OCI-LY7 (cell line): ENCODE measurements around the gene RASGRP4. TPM values are rescaled to one million over a fixed set of nuclear protein-coding genes. Genes with fewer than 3 reads are reported as not detected.

Experiments used
- BruUV-seq: library from RNA; stranded (reverse); fragments of 400-500 nt; replicated peaks from 2 replicates; lab custom pipeline; 2021; lab: Mats Ljungman, UMichigan
- CTCF ChIA-PET: fragments of 300-600 bp; sonication (Branson Sonifier 250); formaldehyde crosslinking; loops from one replicate; lab custom pipeline; 2022; ENCODE audit warnings: antibody characterized with exemption; ENCODE audit not compliant: unreplicated experiment; lab: Charles Lee
- POLR2A ChIA-PET: fragments of 300-600 bp; sonication (Branson Sonifier 250); formaldehyde crosslinking; loops from one replicate; lab custom pipeline; 2022; ENCODE audit warnings: antibody characterized with exemption; lab: Charles Lee
- DNase-seq: peaks from one replicate; pipeline ENCODE4 v3.0.0-alpha.2; 2015; ENCODE audit warnings: low spot score
- H2AFZ ChIP-seq: fragments of 200-600 bp; sonication (generic), shearing (Covaris generic); 2 replicates; pipeline ENCODE4 v1.6.1; 2014; ENCODE audit warnings: mild to moderate bottlenecking, antibody characterized with exemption, low read length, moderate library complexity
- H3K27ac ChIP-seq: fragments of 200-600 bp; sonication (generic); 2 replicates; pipeline ENCODE4 v1.5.1; 2014; ENCODE audit warnings: mixed run types, low read depth, mild to moderate bottlenecking, moderate library complexity, low read length, inconsistent platforms; ENCODE audit not compliant: poor library complexity, severe bottlenecking
- H3K36me3 ChIP-seq: fragments of 200-600 bp; sonication (generic); 2 replicates; pipeline ENCODE4 v1.6.1; 2014; ENCODE audit warnings: mild to moderate bottlenecking, antibody characterized with exemption, low read length, moderate library complexity, mixed read lengths; ENCODE audit not compliant: insufficient read depth
- H3K4me1 ChIP-seq: fragments of 200-600 bp; sonication (generic); 2 replicates; pipeline ENCODE4 v1.5.1; 2014; ENCODE audit warnings: mild to moderate bottlenecking, low read length; ENCODE audit not compliant: insufficient read depth, poor library complexity, severe bottlenecking
- H3K4me2 ChIP-seq: fragments of 200-600 bp; sonication (generic); 2 replicates; pipeline ENCODE4 v1.6.1; 2014; ENCODE audit warnings: mild to moderate bottlenecking, low read length
- H3K4me3 ChIP-seq: fragments of 200-600 bp; sonication (generic); 2 replicates; pipeline ENCODE4 v1.5.1; 2014; ENCODE audit warnings: mild to moderate bottlenecking, low read depth, low read length; ENCODE audit not compliant: poor library complexity, severe bottlenecking
- H3K79me2 ChIP-seq: fragments of 200-600 bp; sonication (generic); 2 replicates; pipeline ENCODE4 v1.6.1; 2016; ENCODE audit warnings: low read depth, mild to moderate bottlenecking, low read length, moderate library complexity, mixed read lengths; ENCODE audit not compliant: insufficient read depth
- H3K9me2 ChIP-seq: fragments of 200-600 bp; sonication (generic); 2 replicates; pipeline ENCODE4 v1.6.1; 2016; ENCODE audit warnings: mild to moderate bottlenecking, low read length, mixed read lengths; ENCODE audit not compliant: insufficient read depth
- H3K9me3 ChIP-seq: fragments of 200-600 bp; sonication (generic); 2 replicates; pipeline ENCODE4 v1.6.1; 2014; ENCODE audit warnings: mild to moderate bottlenecking, mixed run types, low read length, mixed read lengths
- H4K20me1 ChIP-seq: fragments of 200-600 bp; sonication (generic); 2 replicates; pipeline ENCODE4 v1.6.1; 2014; ENCODE audit warnings: mild to moderate bottlenecking, antibody characterized with exemption, low read length, moderate library complexity, mixed read lengths; ENCODE audit not compliant: insufficient read depth
- EZH2phosphoT487 ChIP-seq: fragments of 200-600 bp; sonication (generic); IDR thresholded peaks from 2 replicates; pipeline ENCODE4 v1.6.1; 2018; ENCODE audit warnings: low read depth, borderline replicate concordance, mild to moderate bottlenecking, mixed run types, antibody characterized with exemption, low read length, moderate library complexity, mixed read lengths
- intact Hi-C: fragments of 100-400 bp; cut with micrococcal nuclease; formaldehyde crosslinking; loops from one replicate; pipeline ENCODE4 v1.10.0; 2022; ENCODE audit not compliant: unreplicated experiment
- total RNA-seq, 2 experiments: library from RNA; depleted of rRNA in 1 of 2; stranded (reverse); fragments of >200 nt in 1 of 2; shearing (Covaris generic) in 1 of 2; gene quantifications; 2 replicates each; pipeline ENCODE4 v1.2.3, GENCODE V29; 2014 to 2022
- TF ChIP-seq, protein P1 (sequence below): fragments of 200-600 bp; sonication (generic); conservative IDR thresholded peaks from 2 replicates; pipeline ENCODE4 v1.5.1; 2014; ENCODE audit warnings: mild to moderate bottlenecking, antibody characterized with exemption, low read length, moderate library complexity, mixed read lengths

The RASGRP4 gene
- total RNA-seq, 2 experiments from 2014 or later = not detected

DNA sequence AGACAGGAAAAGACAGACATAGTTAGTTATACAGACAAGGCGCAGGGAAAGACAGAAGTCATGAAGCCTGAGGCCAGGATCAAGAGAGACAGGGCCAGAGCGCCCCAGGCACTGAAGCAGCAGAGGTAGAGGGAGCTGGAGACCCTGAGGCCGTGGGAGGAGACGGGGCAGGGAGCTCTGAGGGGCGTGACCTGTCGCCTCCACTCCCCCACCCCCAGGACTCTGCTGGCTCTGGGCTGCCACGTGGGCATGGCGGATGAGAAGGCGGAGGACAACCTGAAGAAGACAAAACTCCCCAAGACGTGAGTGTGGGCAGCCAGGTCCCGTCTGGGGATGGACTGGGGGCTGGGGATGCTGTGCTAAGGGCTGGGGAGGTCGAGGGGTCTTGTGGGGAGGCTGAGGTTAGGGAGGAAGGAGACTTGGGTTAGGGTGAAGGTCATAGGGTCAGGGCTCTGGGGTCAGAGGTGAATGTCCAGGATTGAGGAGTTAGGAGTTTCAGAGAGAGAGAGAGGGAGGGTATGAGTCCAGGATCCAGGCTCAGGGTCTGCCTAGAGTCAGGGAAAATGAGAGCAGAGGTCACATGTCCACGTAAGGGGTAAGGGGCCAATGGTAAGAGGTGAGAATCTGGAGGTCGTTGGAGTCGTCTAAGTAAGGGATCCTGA is 38.5 kb upstream of the RASGRP4 start:
- no peaks in the 10 kb centered on the region for H3K36me3 ChIP-seq
- no peaks in the 10 kb centered on the region for H3K4me1 ChIP-seq
- DNase-seq = no peak
- no peaks in the 10 kb centered on the region for H3K9me2 ChIP-seq
- no peak overlapping the region for H3K27ac ChIP-seq
- H3K79me2 ChIP-seq = no peaks in the 10 kb centered on the region
- TF ChIP-seq, protein P1, sequence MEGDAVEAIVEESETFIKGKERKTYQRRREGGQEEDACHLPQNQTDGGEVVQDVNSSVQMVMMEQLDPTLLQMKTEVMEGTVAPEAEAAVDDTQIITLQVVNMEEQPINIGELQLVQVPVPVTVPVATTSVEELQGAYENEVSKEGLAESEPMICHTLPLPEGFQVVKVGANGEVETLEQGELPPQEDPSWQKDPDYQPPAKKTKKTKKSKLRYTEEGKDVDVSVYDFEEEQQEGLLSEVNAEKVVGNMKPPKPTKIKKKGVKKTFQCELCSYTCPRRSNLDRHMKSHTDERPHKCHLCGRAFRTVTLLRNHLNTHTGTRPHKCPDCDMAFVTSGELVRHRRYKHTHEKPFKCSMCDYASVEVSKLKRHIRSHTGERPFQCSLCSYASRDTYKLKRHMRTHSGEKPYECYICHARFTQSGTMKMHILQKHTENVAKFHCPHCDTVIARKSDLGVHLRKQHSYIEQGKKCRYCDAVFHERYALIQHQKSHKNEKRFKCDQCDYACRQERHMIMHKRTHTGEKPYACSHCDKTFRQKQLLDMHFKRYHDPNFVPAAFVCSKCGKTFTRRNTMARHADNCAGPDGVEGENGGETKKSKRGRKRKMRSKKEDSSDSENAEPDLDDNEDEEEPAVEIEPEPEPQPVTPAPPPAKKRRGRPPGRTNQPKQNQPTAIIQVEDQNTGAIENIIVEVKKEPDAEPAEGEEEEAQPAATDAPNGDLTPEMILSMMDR = no peak
- TF ChIP-seq EZH2phosphoT487 = no peak
- H3K4me2 ChIP-seq = no peak overlapping the region
- H2AFZ ChIP-seq = no peak overlapping the region
- ChIA-PET CTCF (no interaction called here), POLR2A (no interaction called here)
- BruUV-seq = no TSS peak
- H3K4me3 ChIP-seq = no peak overlapping the region
- H3K9me3 ChIP-seq = no peaks in the 10 kb centered on the region
- H4K20me1 ChIP-seq = no peaks in the 10 kb centered on the region
- intact Hi-C loops = no loop called here

GRCh38 chr19:38463365-38463764 is 37.3 kb upstream of the RASGRP4 start:
- CTCF ChIA-PET = no interaction called here
- no TSS peak for BruUV-seq

GRCh38 chr19:38458991-38459390 is 33.0 kb upstream of the RASGRP4 start:
- no peak overlapping the region for H3K4me2 ChIP-seq
- no peak for DNase-seq
- H3K9me3 ChIP-seq = no peaks in the 10 kb centered on the region
- no peak overlapping the region for H3K4me3 ChIP-seq
- TF ChIP-seq, protein P1 = no peak
- TF ChIP-seq EZH2phosphoT487 = no peak
- no peaks in the 10 kb centered on the region for H3K79me2 ChIP-seq
- no peaks in the 10 kb centered on the region for H4K20me1 ChIP-seq
- intact Hi-C loops = no loop called here
- H2AFZ ChIP-seq = no peak overlapping the region
- ChIA-PET POLR2A (no interaction called here), CTCF (no interaction called here)
- H3K36me3 ChIP-seq = no peaks in the 10 kb centered on the region
- H3K27ac ChIP-seq = no peak overlapping the region
- no peaks in the 10 kb centered on the region for H3K4me1 ChIP-seq
- H3K9me2 ChIP-seq = no peaks in the 10 kb centered on the region
- BruUV-seq = no TSS peak

More at GRCh38 chr19:38463365-38463764, 37.3 kb upstream of the RASGRP4 start:
- POLR2A ChIA-PET = no interaction called here
- Histone ChIP-seq H3K79me2 (no peaks in the 10 kb centered on the region), H3K4me1 (no peaks in the 10 kb centered on the region), H2AFZ (no peak overlapping the region), H3K36me3 (no peaks in the 10 kb centered on the region), H3K9me2 (no peaks in the 10 kb centered on the region), H3K27ac (no peak overlapping the region), H3K9me3 (no peaks in the 10 kb centered on the region), H3K4me3 (no peak overlapping the region), H3K4me2 (no peak overlapping the region), H4K20me1 (no peaks in the 10 kb centered on the region)
- DNase-seq = no peak
- TF ChIP-seq, protein P1 = no peak
- TF ChIP-seq EZH2phosphoT487 = no peak
- intact Hi-C loops = no loop called here
